Measurements from ENCODE around the gene COL5A1.
"Not testable (repeated sequence)": the region's sequence is repeated elsewhere in the genome, so short reads cannot be mapped to it uniquely, and the experiment has no call there.

COL5A1 gene

DNA sequence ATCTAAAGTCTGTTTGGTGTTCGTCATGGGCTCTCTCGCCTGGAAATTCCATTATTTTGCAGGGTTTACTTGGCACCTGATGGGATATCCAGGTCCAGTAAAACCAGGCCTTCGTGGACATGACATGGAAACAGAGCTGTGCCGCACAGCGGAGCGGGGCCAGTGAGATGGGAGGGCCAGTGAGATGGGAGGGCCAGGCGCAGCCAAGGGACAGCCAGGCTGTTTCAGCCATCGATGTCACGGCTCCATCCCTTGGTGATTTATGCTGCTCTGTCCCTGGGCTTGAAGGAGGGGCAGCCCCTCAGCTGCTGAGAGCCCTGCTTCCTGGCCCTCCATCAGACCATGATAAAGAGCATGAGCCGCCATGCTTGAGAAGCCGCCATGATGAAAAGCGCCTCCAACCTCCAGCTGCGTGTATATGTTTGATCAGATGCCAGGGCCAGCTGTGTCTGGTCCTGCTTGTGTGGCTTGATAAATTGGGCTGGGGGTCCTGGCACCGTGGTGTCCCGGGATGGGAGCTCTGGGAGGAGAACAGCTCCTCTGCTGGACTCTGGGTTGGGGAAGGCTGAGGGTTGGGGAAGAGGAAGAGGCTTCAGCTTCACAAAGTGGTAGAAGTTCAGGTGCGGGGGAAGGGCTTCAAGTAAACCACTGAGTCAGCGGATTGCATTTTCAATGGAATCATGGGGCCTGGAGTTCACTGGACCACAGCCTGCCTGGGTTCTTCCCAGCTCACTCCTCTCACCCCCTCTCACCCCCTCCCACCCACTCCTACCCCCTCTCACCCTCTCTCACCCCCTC lies 6.1 kb upstream of the COL5A1 start:
- Mint-ChIP-seq H3K4me1 (no peaks in the 10 kb centered on the region), H3K4me3 (no peak overlapping the region), H3K27ac (no peak overlapping the region), H3K36me3 (no peaks in the 10 kb centered on the region), H3K27me3 (peaks cover 11% of the 10 kb centered on the region), H3K9me3 (no peaks in the 10 kb centered on the region)
- DNase-seq (ENCODE audit: low spot score in 2 of 2) (no peak), ATAC-seq (ENCODE audit: low read depth) (no peak)

GRCh38 chr9:134636149-134636507 lies 5.5 kb upstream of the COL5A1 start:
- no peaks in the 10 kb centered on the region for H3K4me1 Mint-ChIP-seq
- H3K36me3 Mint-ChIP-seq, result no peaks in the 10 kb centered on the region
- H3K9me3 Mint-ChIP-seq, result no peaks in the 10 kb centered on the region
- H3K27ac Mint-ChIP-seq, result no peak overlapping the region
- H3K27me3 Mint-ChIP-seq, result peaks cover 10% of the 10 kb centered on the region
- no peak for ATAC-seq (ENCODE audit: low read depth)
- DNase-seq (ENCODE audit: low spot score in 2 of 2), result no peak
- H3K4me3 Mint-ChIP-seq, result no peak overlapping the region

DNA sequence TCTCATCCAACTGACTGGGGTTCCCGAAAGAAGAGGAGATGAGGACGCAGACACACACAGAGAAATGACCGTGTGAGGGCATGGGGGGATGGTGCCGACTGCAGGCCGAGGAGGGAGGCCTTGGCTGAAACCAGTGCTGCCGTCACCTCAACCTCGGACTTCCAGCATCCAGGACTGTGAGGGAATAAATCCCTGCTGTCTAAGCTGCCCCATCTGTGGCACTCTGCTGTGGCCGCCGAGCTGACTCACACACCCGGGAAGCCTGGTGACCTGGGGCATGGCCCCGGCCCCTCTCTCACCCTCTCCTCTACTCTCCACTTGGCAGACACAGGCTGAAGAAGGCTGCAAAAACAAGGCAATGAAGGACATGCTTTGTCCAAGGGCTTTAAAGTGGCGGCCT lies 4.4 kb upstream of the COL5A1 start:
- no peak for ATAC-seq (ENCODE audit: low read depth)
- no peaks in the 10 kb centered on the region for H3K36me3 Mint-ChIP-seq
- H3K9me3 Mint-ChIP-seq, result no peaks in the 10 kb centered on the region
- no peak overlapping the region for H3K27ac Mint-ChIP-seq
- H3K4me1 Mint-ChIP-seq, result no peaks in the 10 kb centered on the region
- no peak for DNase-seq (ENCODE audit: low spot score in 2 of 2)
- H3K4me3 Mint-ChIP-seq, result no peak overlapping the region
- H3K27me3 Mint-ChIP-seq, result peaks cover 9% of the 10 kb centered on the region

- Mint-ChIP-seq H3K36me3 (no peaks in the 10 kb centered on the region), H3K4me3 (no peak overlapping the region), H3K9me3 (no peaks in the 10 kb centered on the region), H3K27ac (no peak overlapping the region), H3K4me1 (no peaks in the 10 kb centered on the region), H3K27me3 (peaks cover 9% of the 10 kb centered on the region)
- DNase-seq (ENCODE audit: low spot score in 2 of 2) (no peak), ATAC-seq (ENCODE audit: low read depth) (no peak)
Observed at GRCh38 chr9:134637696-134638501, 3.7 kb upstream of the COL5A1 start.

- H3K9me3 Mint-ChIP-seq, result no peaks in the 10 kb centered on the region
- DNase-seq (ENCODE audit: low spot score in 2 of 2), result no peak
- H3K27me3 Mint-ChIP-seq, result peaks cover 9% of the 10 kb centered on the region
- H3K27ac Mint-ChIP-seq, result no peak overlapping the region
- H3K4me1 Mint-ChIP-seq, result no peaks in the 10 kb centered on the region
- no peak for ATAC-seq (ENCODE audit: low read depth)
- no peaks in the 10 kb centered on the region for H3K36me3 Mint-ChIP-seq
- no peak overlapping the region for H3K4me3 Mint-ChIP-seq
Observed at GRCh38 chr9:134638502-134639090, 3.0 kb upstream of the COL5A1 start.

DNA sequence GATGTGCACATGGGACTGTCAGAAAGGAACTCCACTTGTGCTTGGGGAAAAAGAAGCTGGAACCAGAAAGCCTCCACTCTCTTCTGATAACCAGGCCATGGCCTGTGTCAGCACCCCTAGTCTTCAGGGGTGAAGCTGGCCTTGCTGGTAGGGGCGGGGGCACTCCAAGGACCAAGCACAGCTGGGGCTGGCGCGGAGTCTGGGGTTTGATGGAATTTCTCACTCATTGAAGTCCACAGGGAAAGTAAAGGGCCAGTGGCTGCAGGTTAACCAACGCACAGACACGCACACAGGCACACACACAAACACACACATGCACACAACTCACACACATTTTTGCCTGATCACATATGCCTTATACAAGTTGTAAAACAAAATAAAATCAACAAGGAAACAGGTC lies 1.6 kb upstream of the COL5A1 start:
- Mint-ChIP-seq H3K4me1 (no peaks in the 10 kb centered on the region), H3K27ac (no peak overlapping the region), H3K9me3 (no peaks in the 10 kb centered on the region), H3K4me3 (no peak overlapping the region), H3K27me3 (peaks cover 12% of the 10 kb centered on the region), H3K36me3 (no peaks in the 10 kb centered on the region)
- ATAC-seq (ENCODE audit: low read depth) (no peak), DNase-seq (ENCODE audit: low spot score in 2 of 2) (no peak)

GRCh38 chr9:134640506-134641172 lies 964 bp upstream of the COL5A1 start:
- Mint-ChIP-seq H3K4me1 (no peaks in the 10 kb centered on the region), H3K9me3 (no peaks in the 10 kb centered on the region), H3K27me3 (peaks cover 12% of the 10 kb centered on the region), H3K36me3 (no peaks in the 10 kb centered on the region), H3K27ac (no peak overlapping the region), H3K4me3 (no peak overlapping the region)
- DNase-seq (ENCODE audit: low spot score in 2 of 2) (no peak), ATAC-seq (ENCODE audit: low read depth) (no peak)

- Mint-ChIP-seq H3K4me3 (no peak overlapping the region), H3K4me1 (no peaks in the 10 kb centered on the region), H3K9me3 (no peaks in the 10 kb centered on the region), H3K27ac (no peak overlapping the region), H3K36me3 (no peaks in the 10 kb centered on the region), H3K27me3 (peaks cover 11% of the 10 kb centered on the region)
- DNase-seq (ENCODE audit: low spot score in 2 of 2) (no peak), ATAC-seq (ENCODE audit: low read depth) (no peak)
Observed at GRCh38 chr9:134641990-134642384, 384 bp downstream of the COL5A1 start.

DNA sequence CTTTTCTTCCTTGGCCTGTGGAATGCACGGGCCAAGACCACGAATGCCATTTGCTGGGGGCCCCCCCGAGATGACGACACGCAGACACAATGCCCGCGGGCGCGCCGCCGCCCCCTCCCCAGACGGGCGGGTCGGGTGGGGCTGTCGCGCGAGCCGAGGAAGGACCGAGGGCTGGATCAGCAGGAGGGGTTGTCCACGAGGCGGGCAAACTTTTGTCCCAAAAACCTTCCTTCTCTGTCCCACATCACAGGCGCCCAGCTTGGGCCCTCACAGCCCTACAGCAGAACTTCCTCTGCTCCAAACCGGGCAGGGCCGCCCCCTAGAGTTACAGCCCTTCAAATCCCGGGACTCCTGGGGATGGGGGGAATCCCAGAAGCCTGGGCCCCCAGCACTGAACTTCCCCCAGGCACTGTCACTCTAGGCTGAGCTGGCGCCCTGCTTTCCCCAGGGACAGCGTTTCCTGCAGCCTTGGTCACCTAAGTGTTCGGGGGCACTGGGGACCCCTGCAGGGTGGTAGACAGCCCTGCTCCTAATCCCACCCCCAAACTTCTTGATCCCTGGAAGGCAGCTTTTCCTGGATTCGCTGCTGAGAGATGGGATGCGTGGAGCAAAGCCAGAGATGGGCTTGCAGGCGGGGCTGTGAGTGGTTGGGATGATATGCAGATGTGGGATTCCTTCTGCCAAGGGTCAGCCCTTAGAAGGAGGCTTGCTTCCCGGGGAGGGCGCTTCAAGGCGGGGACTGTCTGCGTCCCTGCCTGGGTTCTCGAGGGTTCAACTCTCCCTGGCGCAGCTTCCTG lies 980 bp downstream of the COL5A1 start:
- no peaks in the 10 kb centered on the region for H3K9me3 Mint-ChIP-seq
- H3K27me3 Mint-ChIP-seq, result peaks cover 11% of the 10 kb centered on the region

GRCh38 chr9:134643222-134643671 lies 1.6 kb downstream of the COL5A1 start:
- H3K27ac Mint-ChIP-seq, result no peak overlapping the region
- DNase-seq (ENCODE audit: low spot score in 2 of 2), result no peak
- H3K4me3 Mint-ChIP-seq, result no peak overlapping the region
- no peak for ATAC-seq (ENCODE audit: low read depth)
- H3K9me3 Mint-ChIP-seq, result no peaks in the 10 kb centered on the region
- H3K4me1 Mint-ChIP-seq, result no peaks in the 10 kb centered on the region
- no peaks in the 10 kb centered on the region for H3K36me3 Mint-ChIP-seq
- H3K27me3 Mint-ChIP-seq, result peaks cover 11% of the 10 kb centered on the region

More for the DNA sequence above, 980 bp downstream of the COL5A1 start:
- DNase-seq (ENCODE audit: low spot score in 2 of 2), result no peak
- no peak for ATAC-seq (ENCODE audit: low read depth)
- H3K4me1 Mint-ChIP-seq, result no peaks in the 10 kb centered on the region
- H3K27ac Mint-ChIP-seq, result no peak overlapping the region
- H3K4me3 Mint-ChIP-seq, result no peak overlapping the region
- no peaks in the 10 kb centered on the region for H3K36me3 Mint-ChIP-seq

DNA sequence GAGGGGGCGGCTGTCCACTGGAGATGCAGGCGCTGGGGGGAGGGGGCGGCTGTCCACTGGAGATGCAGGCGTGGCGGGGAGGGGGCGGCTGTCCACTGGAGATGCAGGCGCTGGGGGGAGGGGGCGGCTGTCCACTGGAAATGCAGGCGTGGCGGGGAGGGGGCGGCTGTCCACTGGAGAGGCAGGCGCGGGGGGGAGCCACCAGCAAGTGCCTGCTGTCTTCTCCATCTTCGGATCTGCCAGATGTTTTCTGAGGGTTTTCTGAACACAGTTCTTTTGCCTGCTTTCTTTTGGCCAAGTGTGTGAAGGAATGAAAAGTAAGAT lies 2.8 kb downstream of the COL5A1 start:
- not testable (repeated sequence) for H3K4me1 Mint-ChIP-seq; H3K9me3 Mint-ChIP-seq; DNase-seq (ENCODE audit: low spot score in 2 of 2); H3K27ac Mint-ChIP-seq; H3K36me3 Mint-ChIP-seq; H3K4me3 Mint-ChIP-seq; H3K27me3 Mint-ChIP-seq; ATAC-seq (ENCODE audit: low read depth)

DNA sequence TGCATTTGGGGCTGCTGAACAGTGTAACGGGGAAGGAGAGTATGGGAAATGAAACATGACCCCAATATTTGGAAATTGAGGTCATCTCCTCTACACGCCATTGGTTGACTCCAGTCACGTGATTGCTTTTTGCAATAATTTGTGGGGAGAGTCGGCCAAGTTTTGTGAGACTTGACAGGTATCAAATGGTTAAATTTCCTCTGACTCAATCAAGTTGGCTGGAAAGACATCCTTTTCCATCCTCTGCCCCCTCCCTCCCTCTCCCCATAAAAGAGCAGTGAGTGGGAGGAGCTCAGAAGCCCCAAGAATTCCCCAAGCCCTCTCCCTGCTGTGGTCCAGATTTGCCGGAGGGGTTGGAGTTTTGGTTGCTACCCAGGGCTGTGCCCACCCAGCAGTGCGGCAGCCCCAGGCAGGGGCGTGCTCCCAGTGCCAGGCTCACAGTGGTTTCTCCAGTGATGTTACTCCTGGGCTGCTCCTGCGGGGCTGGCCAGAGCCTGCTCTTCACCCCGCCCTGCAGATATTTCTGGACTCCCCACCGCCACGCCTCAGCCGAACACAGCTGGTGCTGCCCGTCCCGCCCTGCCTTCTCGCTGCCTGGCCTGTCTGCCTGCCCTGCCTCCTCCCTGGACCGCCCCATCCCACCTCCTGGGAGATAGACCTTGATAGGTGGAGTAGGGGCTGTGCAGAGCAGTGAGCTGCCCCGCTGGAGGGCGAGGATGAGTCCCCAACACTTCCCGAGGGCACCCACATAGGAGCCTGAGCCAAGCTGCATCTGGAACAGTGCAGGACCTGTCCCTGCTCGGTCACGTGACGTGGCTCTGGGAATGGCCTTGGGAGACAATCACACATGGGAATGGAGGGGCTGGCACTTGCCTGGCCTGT lies 3.4 kb downstream of the COL5A1 start:
- H3K27me3 Mint-ChIP-seq, result peaks cover 8% of the 10 kb centered on the region
- no peak overlapping the region for H3K27ac Mint-ChIP-seq
- H3K4me1 Mint-ChIP-seq, result no peaks in the 10 kb centered on the region
- ATAC-seq (ENCODE audit: low read depth) (no peak), DNase-seq (ENCODE audit: low spot score in 2 of 2) (no peak)
- no peaks in the 10 kb centered on the region for H3K9me3 Mint-ChIP-seq
- no peaks in the 10 kb centered on the region for H3K36me3 Mint-ChIP-seq
- H3K4me3 Mint-ChIP-seq, result no peak overlapping the region
